SK-N-SH treated with all-trans-retinoic acid at 6 μM for 48 hours (cell line): Measurements from ENCODE around the gene DLL1.

ENCODE experiments used
- ATAC-seq: fragments of 200-7000 bp; cut with Tn5 transposase; 3 replicates; pipeline ENCODE4 v1.9.1; 2020; ENCODE audit warnings: mild to moderate bottlenecking, moderate library complexity
- ARNTL ChIP-seq: fragments of 450-650 bp; formaldehyde crosslinking; IDR thresholded peaks from 2 replicates; pipeline ENCODE4 v1.5.0; 2020; ENCODE audit warnings: low read depth, mild to moderate bottlenecking, moderate library complexity, borderline replicate concordance
- BACH2 ChIP-seq: fragments of 250-450 bp; sonication (Bioruptor Pico); IDR thresholded peaks from 2 replicates; pipeline ENCODE4 v1.9.0; 2021; ENCODE audit warnings: mild to moderate bottlenecking, borderline replicate concordance
- CSDC2 ChIP-seq: fragments of 250-450 bp; sonication (Bioruptor Pico); IDR thresholded peaks from 2 replicates; pipeline ENCODE4 v1.5.0; 2020; ENCODE audit warnings: mild to moderate bottlenecking, moderate library complexity
- GLIS3 ChIP-seq: fragments of 250-450 bp; sonication (Bioruptor Pico); IDR thresholded peaks from 2 replicates; pipeline ENCODE4 v1.5.0; 2020; ENCODE audit warnings: mild to moderate bottlenecking, moderate library complexity
- ISL1 ChIP-seq: fragments of 250-450 bp; sonication (Bioruptor Pico); IDR thresholded peaks from 2 replicates; pipeline ENCODE4 v2.1.2; 2022; ENCODE audit warnings: mild to moderate bottlenecking, moderate library complexity
- OSR1 ChIP-seq: fragments of 250-450 bp; sonication (Bioruptor Pico); IDR thresholded peaks from 2 replicates; pipeline ENCODE4 v1.8.0; 2022; ENCODE audit warnings: moderate library complexity, mild to moderate bottlenecking, inconsistent platforms
- PPARA ChIP-seq: fragments of 250-450 bp; sonication (Bioruptor Pico); IDR thresholded peaks from 2 replicates; pipeline ENCODE4 v1.5.0; 2020; ENCODE audit warnings: mild to moderate bottlenecking, borderline replicate concordance
- RARB ChIP-seq: fragments of 250-450 bp; sonication (Bioruptor Pico); IDR thresholded peaks from 2 replicates; pipeline ENCODE4 v1.8.0; 2021; ENCODE audit warnings: mild to moderate bottlenecking, moderate library complexity
- SNAI2 ChIP-seq: fragments of 250-450 bp; sonication (Bioruptor Pico); IDR thresholded peaks from 2 replicates; pipeline ENCODE4 v1.5.0; 2020; ENCODE audit warnings: mild to moderate bottlenecking, moderate library complexity
- TCF4 ChIP-seq: fragments of 250-450 bp; sonication (Bioruptor Pico); IDR thresholded peaks from 2 replicates; pipeline ENCODE4 v1.8.0; 2021; ENCODE audit warnings: mild to moderate bottlenecking, moderate library complexity, borderline replicate concordance
- TOX ChIP-seq: fragments of 250-450 bp; sonication (Bioruptor Pico); IDR thresholded peaks from 2 replicates; pipeline ENCODE4 v1.8.0; 2021; ENCODE audit warnings: mild to moderate bottlenecking, moderate library complexity, borderline replicate concordance
- ZFP30 ChIP-seq: fragments of 450-650 bp; formaldehyde crosslinking; IDR thresholded peaks from 2 replicates; pipeline ENCODE4 v1.5.0; 2022; ENCODE audit warnings: mild to moderate bottlenecking, moderate library complexity
- ZNF565 ChIP-seq: fragments of 450-650 bp; formaldehyde crosslinking; conservative IDR thresholded peaks from 2 replicates; pipeline ENCODE4 v1.5.0; 2020; ENCODE audit warnings: low read depth, mild to moderate bottlenecking, moderate library complexity
- ZNF70 ChIP-seq: fragments of 450-650 bp; formaldehyde crosslinking; IDR thresholded peaks from 2 replicates; pipeline ENCODE4 v1.5.0; 2020; ENCODE audit warnings: mild to moderate bottlenecking, moderate library complexity
- ZNF8 ChIP-seq: fragments of 450-650 bp; formaldehyde crosslinking; IDR thresholded peaks from 2 replicates; pipeline ENCODE4 v1.5.0; 2020; ENCODE audit warnings: mild to moderate bottlenecking, moderate library complexity
- TF ChIP-seq, protein P1 (sequence below): fragments of 250-450 bp; sonication (Bioruptor Pico); IDR thresholded peaks from 2 replicates; pipeline ENCODE4 v1.5.1; 2020; ENCODE audit warnings: low read depth, mild to moderate bottlenecking, moderate library complexity
- TF ChIP-seq, protein P2 (sequence below): fragments of 250-450 bp; sonication (Bioruptor Pico); IDR thresholded peaks from 2 replicates; pipeline ENCODE4 v1.8.0; 2021; ENCODE audit warnings: low read depth, mild to moderate bottlenecking, moderate library complexity, borderline replicate concordance

Gene DLL1

DNA sequence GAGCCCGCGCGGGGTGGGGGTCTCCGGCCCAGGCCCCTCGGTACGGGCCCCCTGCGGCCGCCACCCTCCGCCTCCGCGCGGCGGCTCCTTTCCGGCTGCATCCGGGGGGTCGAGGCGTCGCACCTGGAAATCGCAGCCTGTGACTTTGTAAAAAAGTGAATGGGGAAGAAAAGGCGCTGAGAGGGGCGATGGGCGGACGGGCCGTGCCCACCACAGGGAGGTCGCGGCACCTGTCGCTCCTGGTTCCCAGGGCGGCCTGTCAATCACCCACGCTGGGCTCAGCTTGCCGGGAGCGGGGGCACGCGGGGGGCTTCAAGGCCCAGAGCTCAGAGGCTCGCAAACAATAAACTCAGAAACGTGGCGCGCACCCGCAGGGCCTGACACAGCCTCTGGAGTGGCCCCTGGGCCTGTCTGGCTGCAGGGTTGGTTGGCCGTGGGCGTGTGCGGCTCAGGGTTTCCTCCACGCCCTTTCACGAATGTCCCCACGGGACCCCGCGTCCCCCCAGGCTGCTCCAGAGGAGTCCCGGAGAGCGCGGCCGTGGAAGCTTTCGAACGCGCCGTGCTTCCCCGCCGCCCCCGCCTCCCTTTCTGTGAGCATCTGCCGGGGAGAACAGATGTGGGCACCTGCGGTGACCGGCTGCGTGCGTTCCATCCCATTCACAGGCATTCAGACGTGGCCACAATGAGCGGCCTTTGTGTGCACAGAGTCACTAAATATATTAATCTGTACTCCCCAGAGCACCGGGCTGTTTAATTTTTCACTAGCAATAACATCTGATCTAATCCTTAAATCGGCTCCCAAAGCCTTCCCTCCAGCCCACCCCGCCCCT, 6.1 kb upstream of the DLL1 start (continued):
- TF ChIP-seq TCF4 (CRISPR knock-in tag) (no peak), PPARA (CRISPR knock-in tag) (no peak), ZNF8 (CRISPR knock-in tag) (no peak)

DNA sequence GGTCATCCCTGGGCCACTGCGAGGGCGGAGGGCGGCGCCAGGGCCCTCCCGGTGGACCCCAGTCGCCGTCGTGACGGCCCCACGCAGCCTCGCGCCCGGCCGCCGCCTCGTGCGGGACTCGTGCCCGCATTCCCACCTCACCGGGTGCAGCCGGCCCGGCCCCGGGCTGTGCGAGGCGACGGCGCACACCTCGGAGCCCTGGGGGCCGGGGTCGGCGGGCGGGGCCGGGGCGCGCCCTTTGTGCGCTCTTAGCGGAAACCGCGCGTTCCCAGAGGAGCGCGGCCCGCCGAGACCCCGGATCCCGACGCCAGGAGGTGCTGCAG, 5.5 kb upstream of the DLL1 start:
- no peak for ATAC-seq
- no peak for TF ChIP-seq ZNF8 (CRISPR knock-in tag)

DNA sequence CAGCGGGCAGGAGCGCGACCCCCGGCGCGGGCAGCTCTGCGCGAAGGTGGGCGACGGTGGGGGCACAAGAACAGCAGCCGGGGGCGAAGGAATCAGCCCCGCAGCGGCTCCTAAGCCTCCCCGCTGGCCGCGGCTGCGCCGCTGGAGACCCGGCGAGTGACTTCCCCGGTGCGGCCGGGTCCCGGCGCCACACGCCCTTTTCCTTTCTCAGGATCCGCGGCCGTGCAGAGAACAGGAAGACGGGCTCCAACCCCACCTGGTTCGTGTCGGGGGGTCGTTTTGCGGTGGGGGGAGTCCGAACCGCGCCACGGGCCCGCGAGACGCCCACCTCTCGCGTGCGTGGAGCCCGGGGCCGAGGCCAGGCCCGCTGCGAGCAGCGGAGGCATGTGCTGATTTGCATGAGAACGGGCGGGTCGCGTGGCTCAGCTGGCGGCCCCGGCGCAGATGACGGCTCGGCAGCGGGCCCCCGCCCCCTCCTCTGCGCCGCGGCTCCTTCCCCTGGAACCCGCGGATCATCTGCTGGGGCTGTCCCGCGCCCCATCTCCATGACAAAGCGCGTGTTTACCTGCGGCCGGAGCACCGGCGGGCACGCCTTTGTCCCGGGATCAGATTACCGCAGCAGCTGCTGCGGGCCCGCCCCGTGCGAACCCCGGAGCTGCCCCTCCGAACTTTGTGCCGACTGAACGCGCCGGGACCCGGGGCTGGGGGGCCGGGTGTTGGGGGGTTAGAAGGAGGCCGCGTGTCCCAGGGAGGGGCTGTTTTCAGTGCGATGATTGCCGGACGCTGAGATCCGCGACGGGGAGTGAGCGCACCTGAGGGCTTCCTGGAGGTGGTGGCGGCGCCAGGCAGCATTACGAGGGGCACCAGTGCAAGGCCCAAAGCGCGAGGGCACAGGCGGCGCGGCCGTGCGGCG, 4.9 kb upstream of the DLL1 start:
- no peak for TF ChIP-seq GLIS3
- no peak for TF ChIP-seq CSDC2 (CRISPR knock-in tag)
- no peak for TF ChIP-seq ARNTL (CRISPR knock-in tag)
- TF ChIP-seq TOX (CRISPR knock-in tag), result no peak
- peak; percentile 39 for ATAC-seq

DNA sequence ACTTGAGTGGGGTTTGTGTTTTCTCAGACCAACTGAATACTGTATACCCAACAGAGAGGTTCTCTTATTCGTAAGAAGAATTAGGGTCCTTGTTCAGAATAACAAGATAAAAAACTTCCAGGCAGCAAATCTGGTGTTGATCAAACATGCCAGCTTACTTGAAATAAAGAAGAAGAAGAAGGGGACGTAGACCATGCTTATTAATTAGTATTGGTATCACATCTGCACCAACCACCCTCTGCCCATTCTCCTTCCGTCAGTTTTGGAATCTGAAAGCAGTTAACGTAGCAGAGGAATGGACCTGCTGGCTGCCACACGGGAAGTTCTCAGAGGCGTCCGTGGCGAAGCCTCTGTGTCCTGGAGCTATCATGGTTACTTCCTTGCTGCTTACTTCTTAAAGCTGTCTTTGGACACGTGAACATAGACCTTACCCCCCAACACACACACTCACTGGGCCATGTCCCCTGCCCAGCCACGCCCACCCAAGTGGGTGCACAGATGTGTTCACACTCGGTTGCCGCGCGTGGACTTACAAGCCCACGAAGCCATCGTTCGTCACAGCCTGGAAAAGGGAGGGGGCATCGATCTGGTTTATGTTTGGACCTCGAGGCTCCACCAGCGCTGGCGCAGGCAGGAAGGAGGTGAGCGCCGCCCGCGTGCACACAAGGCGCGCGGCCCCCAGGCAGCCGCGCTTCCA, 4.1 kb upstream of the DLL1 start:
- TF ChIP-seq OSR1 (CRISPR knock-in tag), result no peak
- TF ChIP-seq ZFP30 (CRISPR knock-in tag), result no peak
- TF ChIP-seq, protein P1, sequence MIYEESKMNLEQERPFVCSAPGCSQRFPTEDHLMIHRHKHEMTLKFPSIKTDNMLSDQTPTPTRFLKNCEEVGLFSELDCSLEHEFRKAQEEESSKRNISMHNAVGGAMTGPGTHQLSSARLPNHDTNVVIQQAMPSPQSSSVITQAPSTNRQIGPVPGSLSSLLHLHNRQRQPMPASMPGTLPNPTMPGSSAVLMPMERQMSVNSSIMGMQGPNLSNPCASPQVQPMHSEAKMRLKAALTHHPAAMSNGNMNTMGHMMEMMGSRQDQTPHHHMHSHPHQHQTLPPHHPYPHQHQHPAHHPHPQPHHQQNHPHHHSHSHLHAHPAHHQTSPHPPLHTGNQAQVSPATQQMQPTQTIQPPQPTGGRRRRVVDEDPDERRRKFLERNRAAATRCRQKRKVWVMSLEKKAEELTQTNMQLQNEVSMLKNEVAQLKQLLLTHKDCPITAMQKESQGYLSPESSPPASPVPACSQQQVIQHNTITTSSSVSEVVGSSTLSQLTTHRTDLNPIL (CRISPR knock-in tag), result no peak
- TF ChIP-seq BACH2 (CRISPR knock-in tag), result no peak
- TF ChIP-seq TCF4 (CRISPR knock-in tag), result no peak
- ATAC-seq, result peak; percentile 4; the same call in 2 of the 3 replicates

DNA sequence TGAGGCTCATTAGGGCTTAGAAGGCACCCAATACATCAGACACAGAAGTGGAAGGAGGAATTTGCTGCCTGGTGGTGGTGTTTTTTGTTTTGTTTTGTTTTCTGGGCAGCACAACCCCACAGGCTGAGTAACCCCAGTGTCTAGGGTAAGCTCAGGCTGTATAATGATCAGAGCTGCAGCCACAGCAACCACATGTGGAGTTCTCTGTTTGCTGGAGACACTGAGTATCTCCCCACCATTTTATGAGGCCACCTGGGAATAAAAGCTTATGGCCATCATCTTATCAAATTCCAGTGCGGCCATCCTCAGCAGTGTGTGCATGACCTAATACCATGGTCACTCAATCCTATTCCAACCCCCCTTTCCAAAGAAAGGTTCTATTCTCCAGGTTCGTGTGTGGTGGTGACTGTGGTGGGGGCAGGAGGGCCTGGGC, 3.4 kb upstream of the DLL1 start:
- TF ChIP-seq BACH2 (CRISPR knock-in tag) (no peak), PPARA (CRISPR knock-in tag) (no peak), ZNF565 (no peak), SNAI2 (CRISPR knock-in tag) (no peak), TOX (CRISPR knock-in tag) (no peak), ZNF70 (CRISPR knock-in tag) (no peak), RARB (CRISPR knock-in tag) (no peak), TCF4 (CRISPR knock-in tag) (no peak), CSDC2 (CRISPR knock-in tag) (no peak), ISL1 (CRISPR knock-in tag) (no peak), ZNF8 (CRISPR knock-in tag) (no peak)
- TF ChIP-seq, protein P1 (CRISPR knock-in tag), result no peak
- TF ChIP-seq, protein P2, sequence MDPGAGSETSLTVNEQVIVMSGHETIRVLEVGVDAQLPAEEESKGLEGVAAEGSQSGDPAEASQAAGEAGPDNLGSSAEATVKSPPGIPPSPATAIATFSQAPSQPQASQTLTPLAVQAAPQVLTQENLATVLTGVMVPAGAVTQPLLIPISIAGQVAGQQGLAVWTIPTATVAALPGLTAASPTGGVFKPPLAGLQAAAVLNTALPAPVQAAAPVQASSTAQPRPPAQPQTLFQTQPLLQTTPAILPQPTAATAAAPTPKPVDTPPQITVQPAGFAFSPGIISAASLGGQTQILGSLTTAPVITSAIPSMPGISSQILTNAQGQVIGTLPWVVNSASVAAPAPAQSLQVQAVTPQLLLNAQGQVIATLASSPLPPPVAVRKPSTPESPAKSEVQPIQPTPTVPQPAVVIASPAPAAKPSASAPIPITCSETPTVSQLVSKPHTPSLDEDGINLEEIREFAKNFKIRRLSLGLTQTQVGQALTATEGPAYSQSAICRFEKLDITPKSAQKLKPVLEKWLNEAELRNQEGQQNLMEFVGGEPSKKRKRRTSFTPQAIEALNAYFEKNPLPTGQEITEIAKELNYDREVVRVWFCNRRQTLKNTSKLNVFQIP, result no peak
- TF ChIP-seq, all 23 proteins: peak for 0

More for the DNA sequence above, 3.4 kb upstream of the DLL1 start:
- no peak for ATAC-seq
